Osteoblast (primary cell): ENCODE measurements around the gene DGKD. TPM values are rescaled to one million over a fixed set of nuclear protein-coding genes. Genes with fewer than 3 reads are reported as not detected.

ENCODE experiments used
- DNase-seq: peaks from one replicate; pipeline ENCODE4 v3.0.0; 2011; ENCODE audit warnings: low spot score, mixed read lengths; ENCODE audit not compliant: insufficient read length; ENCODE audit errors: missing footprints
- H2AFZ ChIP-seq: 2 replicates; pipeline ENCODE4 v1.6.0; 2011; ENCODE audit warnings: mild to moderate bottlenecking, low read length
- H3K27ac ChIP-seq: 2 replicates; pipeline ENCODE4 v1.5.1; 2011; ENCODE audit warnings: mild to moderate bottlenecking, low read depth, low read length, moderate library complexity
- H3K27me3 ChIP-seq: 2 replicates; pipeline ENCODE4 v1.6.0; 2012; ENCODE audit warnings: mild to moderate bottlenecking, control low read depth, inconsistent platforms, low read length, moderate library complexity; ENCODE audit not compliant: insufficient read depth
- H3K36me3 ChIP-seq: 2 replicates; pipeline ENCODE4 v1.5.1; 2011; ENCODE audit warnings: mild to moderate bottlenecking, low read length, control low read depth, moderate library complexity; ENCODE audit not compliant: insufficient read depth
- H3K4me1 ChIP-seq: 2 replicates; pipeline ENCODE4 v1.5.1; 2011; ENCODE audit warnings: mild to moderate bottlenecking, low read length, control low read depth, moderate library complexity; ENCODE audit not compliant: insufficient read depth
- H3K4me2 ChIP-seq: 2 replicates; pipeline ENCODE4 v1.6.0; 2011; ENCODE audit warnings: mild to moderate bottlenecking, low read length; ENCODE audit not compliant: insufficient read depth
- H3K4me3 ChIP-seq: fragments of 200-600 bp; sonication (generic); 3 replicates; pipeline ENCODE4 v1.5.1; 2012; ENCODE audit warnings: mild to moderate bottlenecking, low read length, inconsistent platforms; ENCODE audit not compliant: insufficient read depth
- H3K79me2 ChIP-seq: 2 replicates; pipeline ENCODE4 v1.6.0; 2012; ENCODE audit warnings: mild to moderate bottlenecking, low read length, control low read depth, inconsistent platforms; ENCODE audit not compliant: insufficient read depth
- H3K9me3 ChIP-seq: 2 replicates; pipeline ENCODE4 v1.5.1; 2011; ENCODE audit warnings: low read depth, low read length, control low read depth
- H4K20me1 ChIP-seq: 2 replicates; pipeline ENCODE4 v1.6.0; 2012; ENCODE audit warnings: mild to moderate bottlenecking, low read length, control low read depth; ENCODE audit not compliant: insufficient read depth
- total RNA-seq: library from RNA; depleted of rRNA; stranded (reverse); fragments of >200 nt; gene quantifications from 2 replicates; pipeline ENCODE4 v1.2.3, GENCODE V29; 2012
- TF ChIP-seq, protein P1 (sequence below): IDR thresholded peaks from 2 replicates; pipeline ENCODE4 v1.5.1; 2011; ENCODE audit warnings: mild to moderate bottlenecking, low read depth, low read length, moderate library complexity; ENCODE audit errors: extremely low read depth

DGKD gene
- total RNA-seq, 1 donor: 6.5 TPM

DNA sequence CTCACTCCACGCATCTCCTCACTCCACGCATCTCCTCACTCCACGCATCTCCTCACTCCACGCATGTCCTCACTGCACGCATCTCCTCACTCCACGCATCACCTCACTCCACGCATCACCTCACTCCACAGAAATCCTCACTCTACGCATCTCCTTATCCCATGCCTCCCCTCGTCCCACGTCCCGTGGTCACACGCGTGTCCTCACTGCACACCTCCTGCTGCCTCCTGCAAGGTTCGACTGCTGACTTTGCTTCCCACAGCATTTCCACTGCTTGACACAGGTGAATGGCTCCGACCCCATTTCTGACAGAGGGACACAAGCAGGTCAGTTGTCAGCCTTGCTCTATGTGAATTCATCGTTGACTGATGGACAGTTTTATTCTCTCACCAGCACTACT is 109.3 kb downstream of the DGKD start:
- TF ChIP-seq, protein P1, sequence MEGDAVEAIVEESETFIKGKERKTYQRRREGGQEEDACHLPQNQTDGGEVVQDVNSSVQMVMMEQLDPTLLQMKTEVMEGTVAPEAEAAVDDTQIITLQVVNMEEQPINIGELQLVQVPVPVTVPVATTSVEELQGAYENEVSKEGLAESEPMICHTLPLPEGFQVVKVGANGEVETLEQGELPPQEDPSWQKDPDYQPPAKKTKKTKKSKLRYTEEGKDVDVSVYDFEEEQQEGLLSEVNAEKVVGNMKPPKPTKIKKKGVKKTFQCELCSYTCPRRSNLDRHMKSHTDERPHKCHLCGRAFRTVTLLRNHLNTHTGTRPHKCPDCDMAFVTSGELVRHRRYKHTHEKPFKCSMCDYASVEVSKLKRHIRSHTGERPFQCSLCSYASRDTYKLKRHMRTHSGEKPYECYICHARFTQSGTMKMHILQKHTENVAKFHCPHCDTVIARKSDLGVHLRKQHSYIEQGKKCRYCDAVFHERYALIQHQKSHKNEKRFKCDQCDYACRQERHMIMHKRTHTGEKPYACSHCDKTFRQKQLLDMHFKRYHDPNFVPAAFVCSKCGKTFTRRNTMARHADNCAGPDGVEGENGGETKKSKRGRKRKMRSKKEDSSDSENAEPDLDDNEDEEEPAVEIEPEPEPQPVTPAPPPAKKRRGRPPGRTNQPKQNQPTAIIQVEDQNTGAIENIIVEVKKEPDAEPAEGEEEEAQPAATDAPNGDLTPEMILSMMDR: no peak

DNA sequence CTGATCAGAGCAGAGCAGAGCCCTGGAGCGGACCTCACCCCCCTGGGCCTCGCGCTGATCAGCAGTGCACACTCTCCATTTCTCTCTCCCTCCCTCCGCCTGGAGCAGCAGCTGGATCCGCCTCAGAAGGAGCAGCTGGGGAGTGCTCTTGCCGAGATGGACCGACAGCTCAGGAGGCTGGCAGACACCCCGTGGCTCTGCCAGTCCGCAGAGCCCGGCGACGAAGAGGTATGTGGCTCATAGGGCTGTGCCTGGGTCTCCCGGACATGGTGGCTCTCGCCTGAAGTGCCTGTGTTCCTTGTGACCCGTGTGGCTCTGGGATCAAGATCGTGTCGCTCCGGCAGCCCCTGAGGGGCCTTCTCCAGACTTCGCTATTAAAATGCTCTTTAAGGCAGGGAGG is 109.8 kb downstream of the DGKD start:
- no peaks in the 10 kb centered on the region for H3K79me2 ChIP-seq
- H3K4me2 ChIP-seq: no peak overlapping the region
- TF ChIP-seq, protein P1: no peak
- no peaks in the 10 kb centered on the region for H3K27me3 ChIP-seq
- H3K9me3 ChIP-seq: no peaks in the 10 kb centered on the region
- DNase-seq: peak; percentile 31
- H3K36me3 ChIP-seq: peaks cover 7% of the 10 kb centered on the region
- H2AFZ ChIP-seq: no peak overlapping the region
- no peaks in the 10 kb centered on the region for H3K4me1 ChIP-seq
- H4K20me1 ChIP-seq: no peaks in the 10 kb centered on the region
- H3K4me3 ChIP-seq: no peak overlapping the region
- H3K27ac ChIP-seq: no peak overlapping the region

More for the DNA sequence above, 109.3 kb downstream of the DGKD start:
- H3K36me3 ChIP-seq: peaks cover 7% of the 10 kb centered on the region
- peak; percentile 23 for DNase-seq
- no peak overlapping the region for H3K4me2 ChIP-seq
- no peaks in the 10 kb centered on the region for H3K79me2 ChIP-seq
- no peaks in the 10 kb centered on the region for H3K9me3 ChIP-seq
- no peaks in the 10 kb centered on the region for H4K20me1 ChIP-seq
- H3K4me3 ChIP-seq: no peak overlapping the region
- H3K4me1 ChIP-seq: no peaks in the 10 kb centered on the region
- no peak overlapping the region for H3K27ac ChIP-seq
- H3K27me3 ChIP-seq: no peaks in the 10 kb centered on the region
- no peak overlapping the region for H2AFZ ChIP-seq

DNA sequence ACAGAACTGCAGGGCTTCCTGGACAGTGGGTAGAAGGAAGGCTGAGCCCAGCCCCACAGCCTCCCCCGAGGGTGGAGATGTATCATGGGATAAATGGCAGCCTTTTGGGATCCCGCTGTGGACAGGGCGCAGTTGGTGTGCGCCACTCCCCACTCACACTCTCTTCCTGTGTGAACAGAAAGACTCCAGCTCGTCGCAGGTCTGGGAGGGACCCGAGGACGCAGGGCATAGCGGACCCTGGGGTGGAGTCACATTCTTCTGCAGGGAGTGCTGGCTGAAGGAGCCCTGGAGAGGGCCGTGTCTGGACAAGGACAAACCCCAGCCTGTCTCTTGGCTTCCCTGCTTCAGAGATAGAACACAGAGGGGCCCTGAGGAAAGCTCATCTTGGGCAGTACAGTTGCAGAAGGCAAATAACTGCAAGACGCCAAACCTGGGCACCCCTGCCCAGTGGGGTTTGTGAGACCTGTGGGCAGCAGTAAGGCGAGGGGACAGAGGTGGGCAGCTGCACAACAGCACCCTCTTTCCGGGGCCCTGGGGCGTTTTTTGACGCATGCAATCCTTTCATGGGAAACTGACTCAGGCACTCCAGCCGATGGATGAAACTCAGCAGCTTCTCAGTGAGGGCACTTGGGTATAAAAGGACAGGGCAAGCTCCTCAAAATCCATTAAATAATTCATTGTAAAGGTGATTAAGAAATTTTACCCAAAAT is 110.4 kb downstream of the DGKD start:
- Histone ChIP-seq H3K27ac (no peak overlapping the region), H3K36me3 (peaks cover 7% of the 10 kb centered on the region), H3K4me2 (no peak overlapping the region), H2AFZ (no peak overlapping the region), H3K79me2 (no peaks in the 10 kb centered on the region), H3K27me3 (no peaks in the 10 kb centered on the region), H4K20me1 (no peaks in the 10 kb centered on the region), H3K4me3 (no peak overlapping the region), H3K4me1 (no peaks in the 10 kb centered on the region), H3K9me3 (no peaks in the 10 kb centered on the region)
- TF ChIP-seq, protein P1: no peak
- peak; percentile 52 for DNase-seq

DNA sequence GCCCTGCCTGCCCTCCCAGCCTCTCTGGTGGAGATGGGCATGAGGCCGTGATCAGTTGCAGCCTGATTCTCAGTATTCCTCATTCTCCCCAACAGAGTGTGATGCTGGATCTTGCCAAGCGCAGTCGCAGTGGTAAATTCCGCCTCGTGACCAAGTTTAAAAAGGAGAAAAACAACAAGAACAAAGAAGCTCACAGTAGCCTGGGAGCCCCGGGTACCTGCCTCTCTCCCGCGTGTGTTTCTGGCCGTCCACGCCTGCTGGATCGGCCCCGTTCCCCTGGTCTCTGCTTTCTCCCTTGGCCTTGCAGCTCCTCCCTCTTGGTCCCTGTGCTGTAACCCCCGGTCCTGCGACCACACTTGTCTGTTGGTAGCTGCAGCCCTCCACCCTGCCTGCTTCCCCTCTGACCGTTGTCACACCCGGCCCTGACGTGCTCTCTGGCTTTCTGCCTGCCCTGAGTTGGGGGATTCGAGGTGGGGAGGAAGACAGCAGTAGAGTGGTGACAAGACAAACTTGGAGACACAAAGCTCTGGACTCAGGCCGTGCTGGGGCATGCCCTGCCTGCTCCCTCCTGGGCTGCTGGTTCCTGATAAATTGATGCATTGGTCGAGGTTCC is 112.8 kb downstream of the DGKD start:
- DNase-seq: peak; percentile 50
- Histone ChIP-seq H3K9me3 (no peaks in the 10 kb centered on the region), H3K4me3 (no peak overlapping the region), H3K36me3 (peaks cover 7% of the 10 kb centered on the region), H3K27me3 (no peaks in the 10 kb centered on the region), H4K20me1 (no peaks in the 10 kb centered on the region), H3K4me2 (no peak overlapping the region), H3K79me2 (no peaks in the 10 kb centered on the region), H3K27ac (no peak overlapping the region), H3K4me1 (no peaks in the 10 kb centered on the region), H2AFZ (no peak overlapping the region)
- TF ChIP-seq, protein P1: no peak
